Measurements from ENCODE around the gene SART1.
A peak's percentile ranks its signal among the peaks of the same experiment; 100 is the strongest.

Gene SART1

GRCh38 chr11:65921876-65922275, 39.7 kb upstream of the SART1 start:
- H3K4me3 ChIP-seq (ENCODE audit: low read depth, low read length): no peak overlapping the region
- DNase-seq (ENCODE audit: low read depth): no peak
- TF ChIP-seq CTCF (conservative IDR thresholded peaks at IDR 0.05; ENCODE audit: low read depth, low read length): no peak

- no peak for TF ChIP-seq CTCF (conservative IDR thresholded peaks at IDR 0.05; ENCODE audit: low read depth, low read length)
- no peak for DNase-seq (ENCODE audit: low read depth)
- no peak overlapping the region for H3K4me3 ChIP-seq (ENCODE audit: low read depth, low read length)
Observed at GRCh38 chr11:65922565-65922964, 39.0 kb upstream of the SART1 start.

GRCh38 chr11:65925397-65925796, 36.1 kb upstream of the SART1 start:
- no peak for DNase-seq (ENCODE audit: low read depth)
- H3K4me3 ChIP-seq (ENCODE audit: low read depth, low read length): no peak overlapping the region
- TF ChIP-seq CTCF (conservative IDR thresholded peaks at IDR 0.05; ENCODE audit: low read depth, low read length): no peak

- no peak for TF ChIP-seq CTCF (conservative IDR thresholded peaks at IDR 0.05; ENCODE audit: low read depth, low read length)
- DNase-seq (ENCODE audit: low read depth): peak; percentile 35
Observed at GRCh38 chr11:65927904-65928397, 33.6 kb upstream of the SART1 start.

GRCh38 chr11:65928667-65929066, 32.9 kb upstream of the SART1 start:
- no peak for TF ChIP-seq CTCF (conservative IDR thresholded peaks at IDR 0.05; ENCODE audit: low read depth, low read length)
- no peak for DNase-seq (ENCODE audit: low read depth)
- H3K4me3 ChIP-seq (ENCODE audit: low read depth, low read length): no peak overlapping the region

More at GRCh38 chr11:65927904-65928397, 33.6 kb upstream of the SART1 start:
- H3K4me3 ChIP-seq (ENCODE audit: low read depth, low read length): no peak overlapping the region

GRCh38 chr11:65931773-65932557, 29.6 kb upstream of the SART1 start:
- no peak overlapping the region for H3K4me3 ChIP-seq (ENCODE audit: low read depth, low read length)
- TF ChIP-seq CTCF (conservative IDR thresholded peaks at IDR 0.05; ENCODE audit: low read depth, low read length): no peak
- peak; percentile 9 for DNase-seq (ENCODE audit: low read depth)

GRCh38 chr11:65932558-65932919, 29.0 kb upstream of the SART1 start:
- TF ChIP-seq CTCF (conservative IDR thresholded peaks at IDR 0.05; ENCODE audit: low read depth, low read length): no peak
- no peak overlapping the region for H3K4me3 ChIP-seq (ENCODE audit: low read depth, low read length)
- peak; percentile 47 for DNase-seq (ENCODE audit: low read depth)
